GM23248 (cell line): ENCODE results near the gene L3MBTL4.

Experiments
- EZH2 ChIP-seq: fragments of 200-600 bp; sonication (generic); IDR thresholded peaks from 2 replicates; pipeline ENCODE4 v1.6.1; 2018; ENCODE audit warnings: antibody characterized with exemption, mild to moderate bottlenecking; ENCODE audit not compliant: insufficient read depth, poor library complexity, severe bottlenecking
- EZH2phosphoT487 ChIP-seq: fragments of 200-600 bp; sonication (generic); IDR thresholded peaks from 2 replicates; pipeline ENCODE4 v1.6.1; 2018; ENCODE audit warnings: antibody characterized with exemption, moderate library complexity, mild to moderate bottlenecking, low read depth; ENCODE audit not compliant: insufficient read depth

DNA sequence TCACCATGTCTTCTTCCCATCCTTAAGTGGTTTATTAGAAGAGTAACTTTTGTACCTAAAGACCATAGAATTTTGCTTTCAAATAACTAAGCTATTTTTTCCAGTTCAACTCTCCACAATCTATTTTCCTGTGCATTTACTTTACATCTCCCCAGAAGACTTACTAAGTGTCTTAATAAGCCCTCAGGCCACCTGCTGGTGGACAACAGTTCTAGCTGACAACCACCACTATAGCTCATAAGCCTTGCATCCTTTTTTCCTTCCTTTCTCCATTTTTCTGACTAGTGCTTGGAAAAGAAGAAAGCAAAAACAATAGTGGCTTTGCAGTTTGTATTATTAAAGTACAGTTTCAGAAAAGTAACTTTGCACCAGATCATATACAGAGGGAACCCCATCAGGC, 369.9 kb downstream of the L3MBTL4 start:
- TF ChIP-seq EZH2 (no peak), EZH2phosphoT487 (no peak)
